Measurements from ENCODE around the gene OSBPL1A.

Gene OSBPL1A

DNA sequence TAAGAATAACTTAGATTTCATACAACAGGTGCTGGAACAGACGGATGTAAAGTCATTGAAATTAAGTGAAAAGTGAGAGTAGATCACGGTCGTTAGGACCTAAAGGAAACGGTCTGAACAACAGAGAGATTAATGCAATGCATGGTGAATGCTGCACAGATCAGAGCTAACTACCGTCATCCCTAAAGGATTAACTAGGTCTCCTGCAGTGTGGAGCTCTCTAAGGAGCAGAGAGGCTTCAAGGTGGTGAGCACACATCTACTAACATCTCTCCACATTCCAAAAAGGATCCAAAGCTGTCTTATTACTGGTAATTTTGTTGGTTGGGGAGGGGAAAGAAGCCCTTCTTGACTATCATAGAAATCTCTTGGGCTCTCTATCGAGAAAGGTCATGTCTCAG, 183.5 kb downstream of the OSBPL1A start:
- no peak for FAIRE-seq

DNA sequence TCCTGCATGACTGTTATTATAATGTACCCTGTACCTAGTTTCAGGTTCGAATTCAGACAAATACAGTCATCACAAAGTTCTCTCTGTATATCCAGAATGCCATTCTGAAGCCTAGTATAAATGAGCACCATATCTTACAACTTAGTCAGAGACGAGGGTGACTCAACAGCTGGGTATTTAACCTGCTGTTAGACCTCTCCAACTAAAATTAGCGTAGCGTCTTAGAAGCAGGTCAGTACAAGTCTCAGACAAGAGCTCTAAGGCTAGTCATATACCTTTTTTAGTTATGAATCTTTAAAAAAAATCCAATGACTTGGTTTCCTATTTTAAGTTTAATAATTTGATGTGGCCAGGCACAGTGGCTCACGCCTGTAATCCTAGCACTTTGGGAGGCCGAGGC, 184.7 kb downstream of the OSBPL1A start:
- no peak for FAIRE-seq

DNA sequence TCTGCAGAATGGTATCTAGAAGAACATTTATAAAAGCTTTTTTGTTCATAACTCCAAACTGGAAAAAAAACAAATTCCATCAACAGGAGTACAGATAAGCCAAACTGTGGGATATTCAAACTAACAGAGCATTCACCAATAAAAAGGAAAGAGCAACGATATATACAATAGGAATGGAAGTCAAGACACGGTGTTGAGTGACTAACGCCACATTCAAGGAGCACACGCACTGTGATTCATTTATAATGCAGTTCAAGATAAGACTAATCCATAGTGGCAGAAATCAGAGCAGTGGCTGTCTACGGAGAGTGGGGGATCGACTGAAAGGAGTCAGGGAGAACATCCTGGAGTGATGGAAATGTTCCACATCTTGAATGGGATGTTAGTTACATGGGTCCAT, 188.1 kb downstream of the OSBPL1A start:
- FAIRE-seq: no peak

DNA sequence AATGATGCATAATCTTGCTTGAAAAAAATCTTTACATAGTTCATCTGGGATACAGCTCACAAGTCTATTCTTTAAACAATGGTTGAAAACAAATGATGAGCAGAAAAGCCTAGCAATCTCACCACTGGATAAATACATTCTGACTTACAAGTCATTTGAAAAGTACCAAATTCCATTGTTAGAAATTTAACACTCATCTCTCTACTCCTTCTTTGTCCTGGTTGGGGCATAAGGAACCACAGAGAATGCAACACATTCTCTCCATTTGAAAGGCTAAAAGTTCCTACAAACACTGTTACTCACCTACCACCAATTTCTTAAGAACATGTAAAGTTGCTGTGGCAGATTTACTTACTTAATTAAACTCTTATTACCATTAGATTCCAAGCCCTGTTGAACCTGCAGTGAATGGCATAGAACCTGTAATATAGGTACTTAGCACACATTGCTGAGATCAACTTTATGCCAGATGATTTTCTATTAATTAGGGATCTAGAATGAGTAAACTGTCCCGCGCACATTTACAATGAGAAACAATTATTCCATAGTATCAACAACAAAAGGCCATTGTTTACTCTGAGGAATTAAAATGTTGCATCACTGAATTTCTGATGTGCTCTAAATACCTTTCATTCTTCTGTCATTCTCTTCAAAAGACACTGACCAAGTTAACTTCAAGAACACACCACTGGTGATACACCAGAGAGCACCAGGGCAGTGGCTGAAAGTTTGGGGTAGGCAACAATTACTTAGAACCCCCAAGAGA, 189.2 kb downstream of the OSBPL1A start:
- FAIRE-seq: no peak

DNA sequence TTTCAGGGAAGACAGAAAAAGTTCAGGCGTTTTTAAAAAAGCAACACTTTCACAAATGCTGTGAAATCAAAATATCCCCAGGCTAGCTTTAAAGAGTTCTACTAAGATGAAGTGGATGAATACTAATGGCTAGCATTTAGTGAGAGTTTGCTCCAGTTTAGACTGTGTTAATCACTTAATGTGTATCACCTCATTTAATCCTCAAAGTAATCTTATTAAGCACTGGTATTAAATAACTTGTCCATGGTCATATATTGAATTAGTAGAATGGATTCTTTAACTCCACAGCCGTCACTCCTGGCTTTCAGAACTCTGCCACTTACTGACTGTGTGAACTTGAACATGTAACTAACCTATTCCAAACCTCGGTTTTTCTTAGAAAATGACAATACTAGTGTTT, 192.7 kb downstream of the OSBPL1A start:
- FAIRE-seq: no peak

DNA sequence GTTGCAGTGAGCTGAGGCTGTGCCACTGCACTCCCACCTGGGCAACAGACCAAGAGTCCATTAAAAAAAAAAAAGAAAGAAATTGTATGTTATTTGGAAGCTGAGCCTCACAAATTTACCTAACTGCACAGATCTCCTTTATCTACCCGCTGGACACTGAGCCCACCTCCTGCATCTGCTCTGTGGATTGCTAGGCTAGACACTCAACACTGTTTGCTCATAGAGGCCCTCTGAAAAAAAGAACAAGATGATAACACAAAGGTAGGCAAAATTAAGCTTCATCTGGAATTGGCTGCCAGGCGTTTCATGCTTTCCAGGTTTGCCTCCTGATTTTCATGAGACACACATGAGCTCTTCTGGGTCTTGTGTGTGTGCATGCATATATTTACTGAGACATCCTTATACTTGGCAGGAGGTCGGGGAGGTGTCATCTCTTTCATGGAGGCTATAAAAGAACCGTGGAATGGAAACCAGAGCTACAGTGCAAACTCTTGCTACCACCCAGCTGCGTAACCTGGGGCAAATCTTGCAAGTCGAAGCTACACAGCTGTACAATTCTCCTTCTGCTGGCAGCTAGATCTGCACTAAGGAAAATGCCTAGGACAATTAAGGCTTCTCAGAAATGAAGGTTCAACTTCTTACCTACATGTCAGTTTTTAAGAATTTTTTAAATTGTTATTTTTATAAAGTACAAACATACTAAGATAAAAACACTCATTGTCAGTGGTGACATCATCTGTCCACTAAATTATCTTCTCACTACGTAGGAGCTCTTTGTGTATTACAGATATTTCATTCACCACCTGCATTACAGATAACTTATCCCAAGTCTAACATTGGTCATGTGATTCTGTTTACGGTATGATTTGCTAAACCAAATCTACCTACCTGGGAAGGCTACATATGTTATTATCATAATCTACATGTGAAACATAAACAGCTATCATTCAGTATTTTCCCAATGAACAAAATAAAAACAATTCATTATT, 195.6 kb downstream of the OSBPL1A start:
- no peak for FAIRE-seq

DNA sequence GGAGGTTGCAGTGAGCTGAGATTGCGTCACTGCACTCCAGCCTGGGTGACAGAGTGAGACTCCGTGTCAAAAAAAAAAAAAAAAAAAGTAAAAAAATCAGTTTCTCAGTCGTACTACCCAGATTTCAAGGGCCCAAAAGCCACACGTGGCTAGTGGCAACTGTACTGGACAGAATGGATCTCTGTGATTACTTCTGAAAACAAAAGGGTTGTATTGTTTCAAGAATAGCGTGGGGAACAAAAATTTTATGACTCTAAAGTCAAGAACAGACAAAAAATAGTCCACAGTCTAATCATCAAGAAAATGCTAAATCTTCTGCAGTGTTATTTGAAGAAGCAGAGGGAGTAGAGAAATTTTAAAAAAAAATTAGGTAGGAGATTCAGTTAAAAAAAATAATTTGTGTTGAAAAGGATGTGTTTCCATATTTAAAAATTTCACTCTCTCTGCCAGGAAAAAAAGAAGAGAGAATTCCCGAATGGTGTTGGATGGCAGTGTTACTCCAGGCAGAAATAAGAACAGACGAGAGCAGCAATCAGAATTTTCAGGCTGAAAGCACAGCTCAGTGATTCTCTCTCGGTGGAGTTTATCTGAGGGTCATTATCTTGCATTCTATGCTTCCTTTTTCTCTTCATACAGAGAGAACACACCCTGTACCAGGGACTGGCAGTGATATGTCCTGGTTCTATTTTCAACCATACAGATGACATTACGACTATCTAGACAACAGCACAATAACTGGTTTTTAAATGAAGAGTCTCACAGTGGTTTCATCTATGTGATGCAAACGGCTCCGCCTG, 196.9 kb downstream of the OSBPL1A start:
- no peak for FAIRE-seq

DNA sequence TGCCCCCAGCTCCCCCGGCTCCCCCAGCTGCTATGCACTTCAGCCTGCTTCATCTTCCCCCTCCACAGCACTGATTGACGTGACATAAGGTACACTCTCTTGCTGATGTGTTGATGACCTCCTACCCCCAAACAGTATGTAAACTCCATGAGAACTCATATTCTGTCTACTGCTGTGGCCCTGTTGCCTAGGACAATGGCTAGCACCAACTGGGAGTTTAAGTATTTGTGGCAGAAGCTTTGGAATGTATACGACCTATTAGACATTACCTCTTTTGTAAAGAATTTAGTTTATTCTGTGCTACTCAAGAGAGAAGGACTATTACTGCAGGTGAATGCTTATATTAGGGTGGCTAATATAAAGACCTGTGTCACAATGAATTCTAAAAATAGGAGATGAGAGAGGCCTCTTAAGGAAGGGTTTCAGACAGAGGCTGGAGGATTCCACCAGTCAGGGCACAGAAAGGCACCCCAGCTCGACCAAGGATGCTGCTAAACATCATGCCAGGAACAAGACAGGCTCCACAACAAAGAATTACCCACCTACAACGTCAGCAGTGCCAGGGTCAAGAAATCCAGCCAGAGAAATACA, 198.2 kb downstream of the OSBPL1A start:
- FAIRE-seq: no peak

DNA sequence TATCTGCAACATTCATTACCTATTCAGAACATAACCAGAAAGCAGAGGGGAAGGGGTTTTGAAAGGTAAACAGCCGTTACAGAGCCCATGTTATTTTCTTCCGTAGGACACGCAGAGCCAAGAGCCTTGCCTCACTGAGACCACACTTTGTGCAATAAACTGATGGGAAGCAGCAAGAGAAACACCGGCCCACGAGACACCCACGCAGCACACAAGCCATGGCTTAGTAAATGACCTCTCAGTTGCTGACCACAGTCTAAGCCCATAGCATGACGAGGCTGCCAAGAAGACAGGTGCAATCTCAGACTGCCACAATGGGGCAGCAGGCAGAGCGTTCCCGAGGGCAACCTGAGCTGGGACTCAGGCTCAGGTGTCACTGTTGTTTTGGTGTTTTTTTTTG, 199.2 kb downstream of the OSBPL1A start:
- no peak for FAIRE-seq

DNA sequence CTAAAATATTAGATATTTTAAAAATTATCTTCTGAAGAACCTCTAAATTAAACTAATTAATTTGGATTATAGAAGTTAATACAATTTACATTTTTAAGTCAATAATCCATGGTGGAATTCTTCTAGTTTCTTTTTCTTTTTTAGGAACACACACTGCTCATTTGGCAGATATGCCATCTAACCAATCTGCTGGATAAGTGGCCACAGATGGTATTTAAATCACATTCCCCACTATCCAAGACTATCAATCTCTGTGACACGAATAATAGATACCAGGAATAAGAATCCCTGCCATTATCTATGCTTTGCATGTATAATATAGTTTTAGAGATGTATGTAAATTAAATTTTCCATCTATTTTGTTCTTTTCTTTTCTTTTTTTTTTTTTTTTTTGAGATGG, 200.2 kb downstream of the OSBPL1A start:
- FAIRE-seq: no peak

DNA sequence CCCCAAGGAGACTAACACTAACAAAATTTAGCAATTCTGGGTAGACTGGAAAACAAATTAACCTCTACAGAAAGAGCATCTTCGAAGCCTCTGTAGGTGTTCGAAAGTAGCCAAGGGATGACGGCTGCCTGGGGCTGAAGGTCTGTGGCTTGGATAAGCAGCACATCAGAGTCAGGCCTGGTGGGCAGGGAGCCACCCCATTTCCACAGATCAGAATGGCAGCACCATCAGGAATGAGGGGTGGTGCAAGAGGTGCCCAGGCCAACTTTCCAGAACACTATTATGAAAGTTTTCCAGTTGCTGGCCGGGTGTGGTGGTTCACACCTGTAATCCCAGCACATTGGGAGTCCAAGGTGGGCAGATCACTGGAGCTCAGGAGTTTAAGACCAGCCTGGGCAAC, 200.9 kb downstream of the OSBPL1A start:
- FAIRE-seq: no peak

DNA sequence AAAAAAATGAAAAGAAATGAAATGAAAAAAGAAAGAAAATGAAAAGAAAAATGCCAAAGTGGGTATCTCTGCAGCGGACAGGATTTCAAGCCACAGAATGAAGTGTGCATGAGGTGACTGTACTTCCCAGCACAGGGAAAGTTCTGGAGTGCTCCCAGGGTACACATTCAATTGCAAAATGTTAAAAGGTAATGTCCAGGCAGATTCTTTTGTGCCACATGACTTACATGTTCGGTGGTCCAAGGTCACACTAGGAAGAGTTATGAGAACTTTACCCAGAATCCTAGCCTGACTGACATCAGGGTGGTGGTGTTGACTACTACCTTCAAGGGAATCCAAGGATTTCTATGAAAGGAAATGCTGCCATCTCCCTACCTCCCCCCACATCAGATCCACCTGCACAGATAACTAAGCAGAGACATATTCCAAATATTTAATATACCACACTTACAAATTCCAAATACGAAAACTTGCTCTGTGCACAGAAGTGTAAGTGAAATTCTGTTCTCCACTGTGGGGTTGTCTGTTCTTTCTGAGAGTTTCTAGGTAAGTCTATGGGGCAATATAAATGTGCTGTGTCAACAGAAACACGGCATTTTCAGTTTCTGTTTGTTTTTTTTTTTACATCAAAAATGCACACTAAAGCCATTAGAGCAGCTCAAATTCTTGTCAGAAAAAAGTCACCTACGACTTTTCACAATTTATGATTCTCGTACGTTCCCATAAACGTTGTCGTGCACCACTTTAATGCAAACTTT, 202.1 kb downstream of the OSBPL1A start:
- no peak for FAIRE-seq

DNA sequence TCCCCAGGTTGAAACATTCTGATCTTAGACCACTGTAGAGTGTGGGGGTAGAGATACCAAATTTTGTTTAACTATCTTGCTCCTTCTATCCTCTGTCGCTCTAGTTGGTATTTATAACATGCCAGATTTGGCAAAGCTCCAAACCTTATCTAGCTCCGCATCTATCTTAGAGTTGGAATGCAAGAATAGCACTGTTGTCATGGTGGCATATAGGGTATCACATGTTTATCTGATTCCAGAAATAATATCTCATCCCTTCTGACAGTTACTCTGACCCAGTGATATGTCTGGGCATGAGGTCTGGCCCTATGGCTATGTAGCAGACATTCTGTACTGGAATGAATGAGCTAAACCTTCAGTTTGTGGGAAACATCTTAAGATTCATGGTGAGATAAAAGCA, 207.0 kb downstream of the OSBPL1A start:
- FAIRE-seq: no peak

DNA sequence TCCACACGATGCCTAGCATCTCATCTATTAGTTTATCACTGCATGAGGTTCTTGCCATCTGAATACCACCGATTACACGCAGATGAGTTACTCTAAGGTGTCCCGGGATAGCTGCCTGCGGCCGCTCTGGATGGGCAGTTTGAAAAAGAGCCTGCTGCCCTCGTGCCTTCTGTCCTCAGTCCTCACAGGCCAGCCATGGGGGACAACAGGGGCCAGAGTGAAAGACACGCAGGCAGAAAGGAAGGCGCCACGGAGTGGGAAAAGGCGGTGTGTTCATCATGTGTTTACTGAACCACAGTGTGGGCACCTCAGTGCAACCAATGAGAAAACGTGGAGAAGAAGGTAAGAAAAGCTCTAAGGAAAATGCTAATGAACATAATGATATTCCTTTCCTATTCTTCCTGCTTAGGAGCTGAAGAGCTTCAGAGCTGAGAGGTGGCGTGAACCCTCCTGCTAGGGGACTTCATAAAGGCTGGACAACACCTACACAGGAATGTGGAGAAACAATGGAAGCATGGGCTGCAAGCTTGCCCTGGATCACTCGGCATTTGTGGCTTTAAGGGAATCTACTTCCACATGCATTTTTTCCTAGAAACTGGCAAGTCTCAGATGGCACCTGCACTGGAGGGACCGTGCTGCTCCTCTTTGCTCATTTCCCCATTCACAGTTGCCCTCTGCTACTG, 207.8 kb downstream of the OSBPL1A start:
- no peak for FAIRE-seq

DNA sequence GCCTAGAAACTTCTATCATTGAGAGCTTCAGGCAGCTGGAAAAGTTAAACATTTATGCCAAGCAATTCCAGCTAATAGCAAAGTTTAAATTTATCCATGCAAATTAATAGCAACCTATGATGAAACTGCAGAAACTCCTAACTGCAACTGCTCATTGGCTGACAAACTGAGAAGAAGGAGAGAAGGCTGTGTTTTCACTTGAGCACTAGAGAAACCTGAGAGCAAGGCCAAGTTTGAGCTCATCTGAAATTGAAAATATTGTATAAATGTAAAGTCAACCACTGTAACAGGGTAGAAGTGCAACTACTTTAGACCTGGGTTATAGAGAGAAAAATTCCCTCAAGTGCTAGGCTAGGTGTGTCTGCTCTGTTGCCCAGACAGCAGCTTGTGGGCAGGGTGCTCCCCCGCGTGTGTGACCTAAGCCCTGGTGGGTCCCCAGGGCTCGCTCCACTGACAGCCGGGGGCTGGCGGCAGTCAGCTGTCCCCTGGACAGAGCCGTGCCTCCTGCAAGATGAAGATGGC, 208.6 kb downstream of the OSBPL1A start:
- FAIRE-seq: no peak

DNA sequence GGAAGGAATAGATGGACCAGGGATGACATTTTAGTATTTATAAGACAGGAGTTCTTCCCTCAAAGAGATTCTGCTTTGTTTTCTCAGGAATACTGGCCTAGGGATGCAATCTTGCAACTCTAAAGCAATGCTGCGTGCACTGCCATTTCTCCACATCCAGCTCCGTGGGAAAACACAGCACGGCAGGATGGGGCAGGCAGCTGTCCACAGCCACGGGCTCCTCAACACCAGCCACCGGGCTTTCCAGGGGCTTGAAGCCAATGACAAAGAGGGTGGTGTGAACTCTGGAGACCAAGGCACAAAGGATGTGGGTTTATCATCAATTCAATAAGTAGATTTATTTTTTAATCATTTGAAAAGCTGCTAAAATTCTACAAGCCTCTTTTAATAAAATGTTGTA, 209.5 kb downstream of the OSBPL1A start:
- no peak for FAIRE-seq

DNA sequence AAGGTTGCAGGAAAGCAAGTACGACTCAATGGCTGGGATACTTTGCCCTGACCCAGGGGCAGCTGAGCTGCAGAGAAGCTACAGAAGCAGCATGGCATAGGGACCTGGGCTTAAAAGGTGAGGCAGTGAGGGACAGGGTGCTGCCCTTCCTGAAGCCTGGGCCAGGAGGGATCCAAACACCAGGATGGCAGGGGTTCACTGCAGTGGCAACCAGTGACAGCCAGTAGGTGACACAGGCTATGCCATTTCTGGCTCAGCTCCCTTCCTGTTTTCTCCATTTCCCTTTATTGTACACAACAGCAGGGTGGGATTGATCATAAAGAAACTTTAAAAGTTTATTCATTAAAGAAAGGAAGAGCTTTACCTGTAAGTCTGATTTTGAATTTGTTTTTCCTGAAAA, 209.9 kb downstream of the OSBPL1A start:
- FAIRE-seq: no peak

DNA sequence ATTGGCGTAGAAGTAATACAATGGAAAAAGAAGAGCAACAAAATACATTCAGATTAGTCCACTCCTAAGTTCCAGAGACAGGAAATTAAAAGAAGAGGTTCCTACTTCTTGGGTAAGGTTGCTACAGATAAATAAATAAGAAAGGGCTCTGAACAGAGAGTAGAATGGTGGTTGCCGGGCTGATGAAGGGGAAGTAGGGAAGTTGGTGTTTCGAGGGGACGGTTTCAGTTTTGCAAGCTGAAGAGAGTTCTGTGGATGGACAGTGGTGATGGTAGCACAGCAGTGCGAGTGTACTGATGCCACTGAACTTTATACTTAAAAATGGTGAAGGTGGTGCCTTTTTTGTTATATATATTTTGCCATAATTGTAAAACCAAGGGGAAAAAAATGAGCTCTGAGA, 210.6 kb downstream of the OSBPL1A start:
- no peak for FAIRE-seq

DNA sequence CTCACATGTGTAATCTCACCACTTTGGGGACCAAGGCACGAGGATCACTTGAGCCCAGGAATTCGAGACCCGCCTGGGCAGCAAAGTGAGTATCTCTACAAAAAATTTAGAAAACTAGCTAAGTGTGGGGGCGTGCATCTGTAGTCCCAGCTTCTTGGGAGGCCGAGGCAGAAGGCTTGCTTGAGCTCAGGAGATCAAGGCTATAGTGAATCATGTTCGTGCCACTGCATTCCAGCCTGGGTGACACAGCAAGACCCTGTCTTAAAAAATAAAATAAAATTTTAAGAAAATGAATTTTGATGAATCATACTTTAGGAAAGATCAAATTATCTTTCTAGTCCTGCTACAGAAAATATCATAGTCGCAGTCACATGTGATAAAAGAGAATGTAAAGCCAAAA, 211.8 kb downstream of the OSBPL1A start:
- FAIRE-seq: no peak

DNA sequence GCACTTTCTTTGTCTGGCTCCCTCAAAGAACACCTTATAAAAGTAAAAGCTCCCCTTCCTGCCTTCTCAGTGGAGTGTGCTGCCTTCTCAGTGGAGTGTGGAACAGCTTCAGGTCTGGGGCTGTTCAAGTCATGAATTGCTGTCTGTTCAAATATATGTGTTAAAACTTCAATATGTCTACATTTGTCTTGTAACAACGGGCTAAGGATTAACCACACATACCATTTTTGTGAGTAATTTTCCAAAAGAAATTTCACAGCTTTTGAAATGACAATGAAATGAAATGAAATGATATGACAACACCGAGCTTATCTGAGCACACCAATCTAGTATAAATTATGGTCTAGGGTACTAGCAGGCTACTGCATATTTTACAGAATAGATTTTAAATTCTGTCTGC, 215.8 kb downstream of the OSBPL1A start:
- no peak for FAIRE-seq

DNA sequence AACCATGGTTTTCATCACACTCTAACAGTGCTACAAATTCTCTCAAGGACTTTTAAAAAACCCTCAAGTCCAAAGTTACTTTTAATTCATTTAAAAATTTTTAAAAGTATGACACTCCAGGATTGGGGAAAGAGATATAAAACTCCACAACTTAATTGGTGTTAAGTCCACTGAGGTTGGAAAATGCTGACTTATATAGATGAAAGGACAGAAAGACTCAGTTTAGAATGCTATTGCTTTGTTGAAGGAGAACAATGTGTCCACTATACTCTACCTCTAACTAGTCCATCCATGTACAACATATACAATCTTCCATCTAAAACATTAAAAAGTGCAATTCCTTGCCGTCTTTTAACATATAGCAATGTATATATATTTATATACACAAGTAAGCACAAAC, 217.6 kb downstream of the OSBPL1A start:
- no peak for FAIRE-seq
